GM12874 (cell line): Measurements from ENCODE around the gene ETV2.

Experiments
- CTCF ChIP-seq: IDR thresholded peaks from 2 replicates; pipeline ENCODE4 v1.5.1; 2011; ENCODE audit warnings: low read depth, mild to moderate bottlenecking, control low read depth, low read length, moderate library complexity; ENCODE audit not compliant: insufficient read depth

Gene ETV2

GRCh38 chr19:35633727-35634440 lies 7.7 kb upstream of the ETV2 start:
- no peak for TF ChIP-seq CTCF

GRCh38 chr19:35636651-35637050 lies 4.9 kb upstream of the ETV2 start:
- TF ChIP-seq CTCF, result no peak

- TF ChIP-seq CTCF, result no peak
Observed at GRCh38 chr19:35637165-35637564, 4.4 kb upstream of the ETV2 start.

- TF ChIP-seq CTCF, result no peak
Observed at GRCh38 chr19:35639321-35639639, 2.3 kb upstream of the ETV2 start.

GRCh38 chr19:35639863-35640262 lies 1.7 kb upstream of the ETV2 start:
- TF ChIP-seq CTCF, result no peak

GRCh38 chr19:35642312-35642711 lies 767 bp downstream of the ETV2 start:
- no peak for TF ChIP-seq CTCF

GRCh38 chr19:35642798-35643254 lies 1.3 kb downstream of the ETV2 start:
- no peak for TF ChIP-seq CTCF
